Measurements from ENCODE around the gene CACNA2D1.

CACNA2D1 gene

GRCh38 chr7:82106201-82106600 lies 337.4 kb downstream of the CACNA2D1 start:
- no peak for DNase-seq

- DNase-seq: no peak
These were observed 338.1 kb downstream of the CACNA2D1 start for GRCh38 chr7:82105463-82105862.

- DNase-seq: no peak
These were observed 345.2 kb downstream of the CACNA2D1 start for GRCh38 chr7:82098414-82098813.

- DNase-seq: no peak
These were observed 352.4 kb downstream of the CACNA2D1 start for GRCh38 chr7:82091126-82091684.

DNA sequence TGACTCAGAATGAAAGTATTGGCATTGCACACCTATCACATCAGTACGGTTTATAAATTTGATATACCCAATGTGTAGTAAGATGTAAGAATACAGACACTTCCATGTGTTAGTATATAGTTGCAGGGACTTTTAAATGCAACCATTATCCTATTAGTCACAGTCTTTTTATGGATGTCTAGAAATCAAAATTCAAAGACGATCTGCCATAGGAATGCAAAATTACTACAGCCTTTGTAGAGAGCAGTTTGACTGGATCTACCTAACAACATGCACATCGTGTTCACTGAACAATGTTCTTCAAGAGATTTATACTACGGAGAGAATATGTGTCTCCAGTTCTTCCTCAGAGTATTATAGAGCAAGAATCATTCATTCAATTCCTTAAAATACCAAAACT lies 356.5 kb downstream of the CACNA2D1 start:
- DNase-seq: no peak

GRCh38 chr7:82085116-82085515 lies 358.5 kb downstream of the CACNA2D1 start:
- DNase-seq: no peak

DNA sequence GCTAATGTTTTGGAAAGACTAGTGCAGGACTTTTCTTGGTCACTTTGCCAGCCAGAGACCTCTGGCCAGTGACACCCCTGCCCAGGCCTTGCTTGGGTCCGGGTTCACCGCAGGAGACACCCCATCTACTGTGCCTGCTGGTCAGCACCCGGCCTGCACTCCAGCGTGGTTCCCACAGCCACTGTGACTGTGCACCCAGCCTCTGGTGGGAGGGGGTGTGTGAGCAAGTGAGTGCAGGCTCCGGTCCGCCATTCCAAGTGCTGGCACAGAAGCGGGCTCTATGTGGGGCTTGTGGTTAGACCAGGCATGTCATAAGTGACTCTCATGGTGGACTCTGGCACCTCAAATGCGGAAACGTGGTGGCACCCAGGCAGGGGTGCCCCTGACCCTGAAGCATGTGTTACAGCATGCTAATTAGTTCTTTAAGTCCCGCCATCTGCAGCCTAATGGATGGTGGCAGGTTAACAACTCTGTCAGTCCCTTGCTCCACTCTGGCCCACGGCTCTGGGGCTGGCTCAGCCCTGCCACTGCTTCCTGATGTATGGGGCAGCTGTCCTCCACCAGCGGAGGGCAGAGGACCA lies 361.8 kb downstream of the CACNA2D1 start:
- no peak for DNase-seq

GRCh38 chr7:82080254-82080927 lies 363.2 kb downstream of the CACNA2D1 start:
- no peak for DNase-seq

- DNase-seq: no peak
These were observed 364.1 kb downstream of the CACNA2D1 start for GRCh38 chr7:82079527-82079926.

GRCh38 chr7:82078807-82079206 lies 364.8 kb downstream of the CACNA2D1 start:
- DNase-seq: no peak

GRCh38 chr7:82071468-82071867 lies 372.1 kb downstream of the CACNA2D1 start:
- no peak for DNase-seq

GRCh38 chr7:82067628-82068264 lies 375.8 kb downstream of the CACNA2D1 start:
- no peak for DNase-seq

- DNase-seq: no peak
These were observed 386.1 kb downstream of the CACNA2D1 start for GRCh38 chr7:82057476-82057875.

DNA sequence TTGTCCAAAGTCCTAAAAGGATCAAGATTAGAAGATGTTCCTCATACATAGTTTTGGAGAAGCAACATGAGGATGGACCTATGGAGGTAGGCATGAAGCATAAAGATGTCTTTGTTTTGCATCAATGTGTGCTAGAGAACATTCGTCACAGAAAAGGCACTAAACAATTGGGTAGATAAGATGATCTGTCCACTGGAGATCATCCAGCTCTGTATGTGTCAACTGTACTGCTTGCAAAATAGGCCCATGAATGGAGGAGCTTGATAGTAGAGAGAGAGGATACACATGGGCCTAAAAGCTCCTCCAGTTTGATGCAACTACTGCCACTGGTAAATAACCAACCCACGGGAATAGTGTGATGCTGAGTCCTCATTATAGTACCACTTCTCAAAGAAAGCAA lies 387.3 kb downstream of the CACNA2D1 start:
- no peak for DNase-seq

DNA sequence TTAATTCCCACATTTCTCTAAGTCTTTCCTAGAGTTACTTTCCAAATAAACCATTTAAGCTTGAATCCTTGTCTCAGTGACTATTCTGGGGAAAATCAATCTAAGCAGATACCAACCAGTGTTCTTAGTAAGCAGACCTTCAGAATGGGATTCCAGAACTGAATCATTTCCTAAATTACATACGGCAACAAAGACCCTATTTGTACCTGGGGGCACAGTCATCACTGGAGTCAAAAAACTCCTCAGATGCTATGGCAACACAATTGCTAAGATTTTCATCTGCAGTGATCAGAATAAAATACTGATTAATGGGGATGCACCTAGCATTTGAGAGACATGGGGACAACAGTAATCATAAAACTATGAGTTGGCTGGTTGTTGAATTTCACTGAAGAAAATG lies 389.0 kb downstream of the CACNA2D1 start:
- no peak for DNase-seq

DNA sequence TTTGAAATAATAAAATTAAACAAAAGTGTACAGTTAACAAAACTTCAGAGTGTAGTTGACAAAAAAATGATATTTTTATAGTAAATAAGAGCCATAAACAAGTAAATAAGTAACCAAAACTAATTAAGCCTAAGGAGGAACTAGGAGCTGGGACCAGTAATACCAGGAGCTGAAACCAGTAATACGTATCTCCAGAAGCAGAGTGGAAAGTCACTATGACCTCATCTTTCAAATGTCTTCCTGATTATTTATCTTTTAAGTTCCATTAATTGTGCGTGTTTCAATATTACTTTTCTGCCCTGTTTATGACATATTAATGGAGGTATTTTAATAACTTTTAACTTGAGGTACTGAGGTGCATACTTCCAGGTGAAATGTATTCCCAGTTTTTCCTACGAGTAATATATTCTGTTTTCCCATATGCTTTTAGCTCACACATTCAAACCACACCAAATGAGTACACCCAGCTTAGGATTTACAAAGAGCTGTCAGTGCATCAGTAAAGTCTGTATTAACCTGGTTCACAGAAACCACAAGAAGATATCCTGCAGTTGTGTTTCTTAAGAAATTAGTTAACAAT lies 390.0 kb downstream of the CACNA2D1 start:
- no peak for DNase-seq

- no peak for DNase-seq
These were observed 392.0 kb downstream of the CACNA2D1 start for GRCh38 chr7:82051601-82052000.

GRCh38 chr7:82050792-82051191 lies 392.8 kb downstream of the CACNA2D1 start:
- peak in 1 of 14 donors; percentile 13 for DNase-seq

DNA sequence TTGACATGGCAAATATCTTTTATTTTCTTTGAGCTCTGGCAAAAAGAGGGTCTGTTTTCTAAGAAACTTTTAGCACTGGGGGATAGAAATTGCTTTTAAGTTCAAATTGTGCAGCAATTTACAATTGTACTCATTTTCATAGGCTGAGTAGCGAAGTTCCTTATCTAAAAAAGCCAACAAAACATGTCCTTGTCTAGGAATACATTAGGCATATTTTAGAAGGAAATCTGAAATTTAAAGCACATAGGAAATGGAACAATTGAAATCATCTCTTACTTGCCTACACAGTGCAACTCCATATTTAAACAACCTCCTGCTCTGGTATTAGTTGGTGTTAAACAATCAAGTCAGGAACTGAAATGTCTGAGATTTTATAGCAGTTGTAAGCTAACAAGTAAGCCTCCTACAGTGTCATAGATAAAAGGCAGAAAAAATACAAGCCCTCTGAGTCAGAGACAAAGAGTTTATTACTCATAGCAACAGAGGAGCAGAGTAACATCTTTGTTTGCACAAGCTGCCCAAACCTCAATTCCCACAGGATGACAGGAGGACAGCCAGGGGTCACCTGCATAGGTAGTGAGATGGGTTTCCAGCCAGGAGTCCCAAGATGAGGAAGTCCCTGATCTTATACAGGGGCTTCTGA lies 393.6 kb downstream of the CACNA2D1 start:
- DNase-seq: peak in 1 of 14 donors; percentile 2

- peak in 3 of 14 donors; percentile 2 to 21 (median 5) for DNase-seq
These were observed 394.1 kb downstream of the CACNA2D1 start for GRCh38 chr7:82049442-82049841.

DNA sequence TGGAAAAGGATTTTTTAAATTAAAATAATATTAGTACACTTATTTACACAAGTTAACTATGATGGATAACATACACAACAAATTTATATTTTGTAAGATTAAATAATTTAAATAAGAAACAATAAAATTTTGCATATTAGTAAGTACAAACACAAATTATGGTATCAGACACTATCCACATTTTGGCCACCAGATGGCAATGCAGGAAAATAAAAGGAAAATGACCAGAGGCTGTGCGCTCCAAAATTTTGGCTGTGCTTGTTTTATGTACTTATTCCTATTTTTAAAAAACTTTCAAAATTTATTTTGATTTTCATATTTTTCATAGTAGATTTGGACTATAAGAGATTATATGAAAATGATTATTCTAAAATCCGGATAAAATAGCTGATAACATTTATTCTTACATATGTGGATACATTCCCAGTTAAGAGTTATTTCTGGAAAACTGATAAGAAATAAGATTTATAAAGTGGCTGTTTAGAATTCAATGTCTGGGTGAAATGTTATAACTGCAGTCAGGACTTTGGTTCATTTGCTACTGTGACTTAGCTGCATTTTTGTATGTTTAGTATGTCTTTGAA lies 399.0 kb downstream of the CACNA2D1 start:
- DNase-seq: peak in 4 of 14 donors; percentile 4 to 41 (median 6)

GRCh38 chr7:82039621-82040020 lies 404.0 kb downstream of the CACNA2D1 start:
- no peak for DNase-seq
